SK-N-SH treated with all-trans-retinoic acid at 6 μM for 48 hours (cell line): ENCODE results near the gene HIF1AN.

Experiments
- PATZ1 ChIP-seq: fragments of 250-450 bp; sonication (Bioruptor Pico); IDR thresholded peaks from 2 replicates; pipeline ENCODE4 v1.8.0; 2020; ENCODE audit warnings: mild to moderate bottlenecking, moderate library complexity, borderline replicate concordance
- ZNF8 ChIP-seq: fragments of 450-650 bp; formaldehyde crosslinking; IDR thresholded peaks from 2 replicates; pipeline ENCODE4 v1.5.0; 2020; ENCODE audit warnings: mild to moderate bottlenecking, moderate library complexity
- TF ChIP-seq, protein P1 (sequence below): fragments of 250-450 bp; sonication (Bioruptor Pico); IDR thresholded peaks from 2 replicates; pipeline ENCODE4 v1.5.1; 2021; ENCODE audit warnings: mild to moderate bottlenecking, moderate library complexity

- TF ChIP-seq PATZ1 (CRISPR knock-in tag) (no peak), ZNF8 (CRISPR knock-in tag) (no peak)
- TF ChIP-seq, protein P1, sequence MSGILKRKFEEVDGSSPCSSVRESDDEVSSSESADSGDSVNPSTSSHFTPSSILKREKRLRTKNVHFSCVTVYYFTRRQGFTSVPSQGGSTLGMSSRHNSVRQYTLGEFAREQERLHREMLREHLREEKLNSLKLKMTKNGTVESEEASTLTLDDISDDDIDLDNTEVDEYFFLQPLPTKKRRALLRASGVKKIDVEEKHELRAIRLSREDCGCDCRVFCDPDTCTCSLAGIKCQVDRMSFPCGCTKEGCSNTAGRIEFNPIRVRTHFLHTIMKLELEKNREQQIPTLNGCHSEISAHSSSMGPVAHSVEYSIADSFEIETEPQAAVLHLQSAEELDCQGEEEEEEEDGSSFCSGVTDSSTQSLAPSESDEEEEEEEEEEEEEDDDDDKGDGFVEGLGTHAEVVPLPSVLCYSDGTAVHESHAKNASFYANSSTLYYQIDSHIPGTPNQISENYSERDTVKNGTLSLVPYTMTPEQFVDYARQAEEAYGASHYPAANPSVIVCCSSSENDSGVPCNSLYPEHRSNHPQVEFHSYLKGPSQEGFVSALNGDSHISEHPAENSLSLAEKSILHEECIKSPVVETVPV (CRISPR knock-in tag), result no peak
These were observed 62.4 kb downstream of the HIF1AN start for GRCh38 chr10:100598166-100598565.
